A549 (cell line): Measurements from ENCODE around the gene ZFPM1. TPM values are rescaled to one million over a fixed set of nuclear protein-coding genes. Genes with fewer than 3 reads are reported as not detected.

ENCODE experiments used
- ATAC-seq, 2 experiments: fragments of 200-7000 bp in 1 of 2; fragments of >200 bp in 1 of 2; cut with Nextera tagmentation in 1 of 2; cut with Tn5 transposase in 1 of 2; 3 replicates each; pipeline versions ENCODE4 v1.8.0 to v1.9.1; 2018 to 2020; ENCODE audit warnings: mild to moderate bottlenecking in 1 of 2, moderate library complexity in 1 of 2
- CTCF ChIA-PET: fragments of 300-600 bp; sonication (Branson Sonifier 250); formaldehyde crosslinking; extraction: SDS; loops from one replicate; lab custom pipeline; 2021; ENCODE audit warnings: antibody characterized with exemption, inconsistent platforms; lab: Yijun Ruan, JAX
- POLR2A ChIA-PET: fragments of 350-600 bp; formaldehyde crosslinking; extraction: SDS; loops from one replicate; lab custom pipeline; 2021; ENCODE audit warnings: antibody characterized with exemption, inconsistent platforms; lab: Yijun Ruan, JAX
- DNase-seq, 2 experiments: peaks; one replicate each; pipeline versions ENCODE4 v3.0.0 to v3.0.0-alpha.2; 2011 to 2016; ENCODE audit warnings: low read depth in 1 of 2, low spot score in 1 of 2
- FAIRE-seq: peaks from 2 replicates; lab custom pipeline; 2011; peaks lifted over from hg19 to GRCh38; lab: Jason Lieb, UNC
- H3K27ac ChIP-seq, 2 experiments: fragments of >200 bp; sonication (Bioruptor Twin); formaldehyde crosslinking; 3 replicates each; pipeline ENCODE4 v1.5.1; 2016 to 2017
- H3K4me1 ChIP-seq: fragments of >200 bp; sonication (Bioruptor Twin); formaldehyde crosslinking; 3 replicates; pipeline ENCODE4 v1.6.1; 2016
- H3K4me2 ChIP-seq: fragments of >200 bp; sonication (Bioruptor Twin); formaldehyde crosslinking; 3 replicates; pipeline ENCODE4 v1.6.1; 2016
- H3K4me3 ChIP-seq: fragments of >200 bp; sonication (Bioruptor Twin); formaldehyde crosslinking; 3 replicates; pipeline ENCODE4 v1.5.1; 2016
- H3K9me3 ChIP-seq: fragments of >200 bp; sonication (Bioruptor Twin); formaldehyde crosslinking; 3 replicates; pipeline ENCODE4 v1.6.1; 2016
- BHLHE40 ChIP-seq: IDR thresholded peaks from 2 replicates; pipeline ENCODE4 v1.6.1; 2012; ENCODE audit warnings: low read depth, low read length, inconsistent platforms
- CBX8 ChIP-seq: fragments of 200-600 bp; sonication (generic); IDR thresholded peaks from 2 replicates; pipeline ENCODE4 v1.6.1; 2016
- ELK1 ChIP-seq: fragments of 150-350 bp; IDR thresholded peaks from 2 replicates; pipeline ENCODE4 v1.6.1; 2014; ENCODE audit warnings: low read depth, mild to moderate bottlenecking, low read length
- ESRRA ChIP-seq: fragments of 150-350 bp; IDR thresholded peaks from 2 replicates; pipeline ENCODE4 v1.6.1; 2014; ENCODE audit warnings: mild to moderate bottlenecking, low read length, borderline replicate concordance
- FOSB ChIP-seq: fragments of 250-450 bp; sonication (Bioruptor Pico); IDR thresholded peaks from 2 replicates; pipeline ENCODE4 v1.5.0; 2020; ENCODE audit warnings: mild to moderate bottlenecking, moderate library complexity
- FOSL2 ChIP-seq, 2 experiments: fragments of 450-650 bp in 1 of 2; fragments of >200 bp in 1 of 2; sonication (Bioruptor Twin) in 1 of 2; formaldehyde crosslinking; IDR thresholded peaks; 2 replicates each; pipeline versions ENCODE4 v1.5.0 to v1.6.1; 2016 to 2020; ENCODE audit warnings: mild to moderate bottlenecking in 1 of 2, moderate library complexity in 1 of 2
- GATA3 ChIP-seq: IDR thresholded peaks from 2 replicates; pipeline ENCODE4 v1.6.1; 2012; ENCODE audit warnings: borderline replicate concordance
- HDAC2 ChIP-seq: fragments of 200-600 bp; sonication (generic); IDR thresholded peaks from 2 replicates; pipeline ENCODE4 v1.6.1; 2016
- HOXA7 ChIP-seq: fragments of 250-450 bp; sonication (Bioruptor Pico); IDR thresholded peaks from 2 replicates; pipeline ENCODE4 v1.5.0; 2020; ENCODE audit warnings: mild to moderate bottlenecking, moderate library complexity
- HOXB13 ChIP-seq: fragments of 250-450 bp; sonication (Bioruptor Pico); IDR thresholded peaks from 2 replicates; pipeline ENCODE4 v1.5.0; 2020; ENCODE audit warnings: low read depth, mild to moderate bottlenecking, moderate library complexity
- HOXB5 ChIP-seq: fragments of 250-450 bp; sonication (Bioruptor Pico); IDR thresholded peaks from 2 replicates; pipeline ENCODE4 v1.5.0; 2020; ENCODE audit warnings: mild to moderate bottlenecking, moderate library complexity
- JUN ChIP-seq, 2 experiments: fragments of >200 bp; sonication (Bioruptor Twin); formaldehyde crosslinking; IDR thresholded peaks; 2 replicates in 1 of 2; 3 replicates in 1 of 2; pipeline ENCODE4 v1.6.1; 2016 to 2017
- JUNB ChIP-seq: fragments of >200 bp; sonication (Bioruptor Twin); formaldehyde crosslinking; IDR thresholded peaks from 2 replicates; pipeline ENCODE4 v1.6.1; 2016
- KDM1A ChIP-seq: fragments of 200-600 bp; sonication (generic); IDR thresholded peaks from 2 replicates; pipeline ENCODE4 v1.6.1; 2016; ENCODE audit warnings: low read depth, mild to moderate bottlenecking
- MAZ ChIP-seq: fragments of 150-350 bp; IDR thresholded peaks from 2 replicates; pipeline ENCODE4 v1.6.1; 2014; ENCODE audit warnings: antibody characterized with exemption, low read depth, low read length, borderline replicate concordance
- NFE2L2 ChIP-seq: fragments of 150-350 bp; conservative IDR thresholded peaks from 2 replicates; pipeline ENCODE4 v1.6.1; 2014; ENCODE audit warnings: low read length
- NPAS2 ChIP-seq: fragments of 250-450 bp; sonication (Bioruptor Pico); IDR thresholded peaks from 2 replicates; pipeline ENCODE4 v1.8.0; 2022; ENCODE audit warnings: mild to moderate bottlenecking, moderate library complexity, borderline replicate concordance
- NR3C1 ChIP-seq: fragments of >200 bp; sonication (Bioruptor Twin); formaldehyde crosslinking; IDR thresholded peaks from 3 replicates; pipeline ENCODE4 v1.6.1; 2017
- PHF8 ChIP-seq: fragments of 200-600 bp; sonication (generic); IDR thresholded peaks from 2 replicates; pipeline ENCODE4 v1.6.1; 2016; ENCODE audit warnings: low read depth, mild to moderate bottlenecking, antibody characterized with exemption, moderate library complexity, borderline replicate concordance
- RAD21 ChIP-seq, 2 experiments: fragments of >200 bp in 1 of 2; sonication (Bioruptor Twin) in 1 of 2; formaldehyde crosslinking in 1 of 2; IDR thresholded peaks in 1 of 2; conservative IDR thresholded peaks in 1 of 2; 2 replicates in 1 of 2; 3 replicates in 1 of 2; pipeline ENCODE4 v1.6.1; 2012 to 2018; ENCODE audit warnings: inconsistent platforms in 1 of 2
- RARB ChIP-seq: fragments of 250-450 bp; sonication (Bioruptor Pico); IDR thresholded peaks from 2 replicates; pipeline ENCODE4 v1.8.0; 2021; ENCODE audit warnings: mild to moderate bottlenecking, moderate library complexity
- RFX5 ChIP-seq: fragments of 450-650 bp; IDR thresholded peaks from 2 replicates; pipeline ENCODE4 v1.7.1; 2014; ENCODE audit warnings: antibody characterized with exemption, mild to moderate bottlenecking, moderate library complexity
- SREBF2 ChIP-seq: fragments of 450-650 bp; IDR thresholded peaks from 2 replicates; pipeline ENCODE4 v1.6.1; 2014; ENCODE audit warnings: mild to moderate bottlenecking, moderate library complexity
- USF2 ChIP-seq: fragments of 450-650 bp; IDR thresholded peaks from 2 replicates; pipeline ENCODE4 v1.6.1; 2014; ENCODE audit warnings: antibody characterized with exemption
- ZFP36 ChIP-seq: fragments of 450-650 bp; IDR thresholded peaks from 2 replicates; pipeline ENCODE4 v1.6.1; 2014; ENCODE audit warnings: borderline replicate concordance; ENCODE audit not compliant: partially characterized antibody
- ZNF302 ChIP-seq: fragments of 250-450 bp; sonication (Bioruptor Pico); IDR thresholded peaks from 2 replicates; pipeline ENCODE4 v1.9.0; 2021; ENCODE audit warnings: inconsistent platforms, mild to moderate bottlenecking, moderate library complexity
- WGBS: methylation state at CpG from one replicate; pipeline ENCODE4 v1.1.6; 2017; ENCODE audit errors: missing lambda C conversion rate; 5-methylcytosine and 5-hydroxymethylcytosine counted together
- polyA plus RNA-seq, 4 experiments: library from polyadenylated mRNA; depleted of rRNA in 3 of 4; stranded (reverse); fragments of >200 nt; fragmentation: RNase III in 1 of 4; extraction: RNeasy Plus Mini Kit Qiagen cat#74134 plus additional on column Dnase treatment in 1 of 4; gene quantifications; 2 replicates in 3 of 4; 3 replicates in 1 of 4; pipeline ENCODE4 v1.2.3, GENCODE V29; 2011 to 2017
- TF ChIP-seq, protein P1 (sequence below): IDR thresholded peaks from 2 replicates; pipeline ENCODE4 v1.6.1; 2012; ENCODE audit warnings: low read depth, borderline replicate concordance

The ZFPM1 gene
- polyA plus RNA-seq, 2 of the 4 experiments (the other 2 are of a cell fraction), result 0.36 to 2.5 TPM

GRCh38 chr16:88476203-88476602, 23.1 kb downstream of the ZFPM1 start:
- 90% methylated on average over 3 of the region's 14 CpGs for WGBS
- CTCF ChIA-PET, result interaction anchor here (0.6 kb wide), 1 partner anchor 505 kb away, joined by 3 read pairs; no protein-coding TSS in a partner anchor
- H3K9me3 ChIP-seq, result no peaks in the 10 kb centered on the region
- H3K4me3 ChIP-seq, result no peak overlapping the region
- no peak for ATAC-seq
- H3K4me1 ChIP-seq, result no peaks in the 10 kb centered on the region
- no peak overlapping the region for H3K27ac ChIP-seq
- DNase-seq, result no peak
- no peak for FAIRE-seq
- no peak overlapping the region for H3K4me2 ChIP-seq
- POLR2A ChIA-PET, result no interaction called here
- no peak for TF ChIP-seq RARB (CRISPR knock-in tag)
- TF ChIP-seq HOXB5 (CRISPR knock-in tag), result no peak
- TF ChIP-seq NPAS2 (CRISPR knock-in tag), result no peak
- TF ChIP-seq KDM1A, result no peak
- no peak for TF ChIP-seq RAD21 (conservative IDR thresholded peaks at IDR 0.05 in 1 of 2, IDR thresholded peaks at IDR 0.05 in 1 of 2)

- no peaks in the 10 kb centered on the region for H3K9me3 ChIP-seq
- CTCF ChIA-PET, result interaction anchor here (0.6 to 0.9 kb wide), 2 partner anchors 20 to 506 kb away, joined by 3 read pairs; no protein-coding TSS in a partner anchor
- no peaks in the 10 kb centered on the region for H3K4me1 ChIP-seq
- TF ChIP-seq GATA3 (no peak), SREBF2 (no peak), BHLHE40 (no peak), FOSL2 (IDR thresholded peaks at IDR 0.05) (no peak), FOSL2 (CRISPR knock-in tag; IDR thresholded peaks at IDR 0.05) (no peak), HDAC2 (no peak), ZFP36 (no peak), HOXB13 (CRISPR knock-in tag) (no peak), ZNF302 (CRISPR knock-in tag) (no peak), RFX5 (no peak), JUNB (no peak)
- TF ChIP-seq, all 56 proteins: peak for 0
- no peak for ATAC-seq
- H3K27ac ChIP-seq, result no peak overlapping the region
- FAIRE-seq, result no peak
- POLR2A ChIA-PET, result no interaction called here
- 90% methylated on average over 26 of the region's 26 CpGs for WGBS
- DNase-seq, result no peak
- no peak overlapping the region for H3K4me2 ChIP-seq
- H3K4me3 ChIP-seq, result no peak overlapping the region
These were observed 23.8 kb downstream of the ZFPM1 start for GRCh38 chr16:88476817-88477397.

- Histone ChIP-seq H3K9me3 (no peaks in the 10 kb centered on the region), H3K27ac (no peak overlapping the region), H3K4me3 (no peak overlapping the region), H3K4me2 (no peak overlapping the region)
- ChIA-PET POLR2A (no interaction called here), CTCF (interaction anchor here (0.9 kb wide), 1 partner anchor 21 kb away, joined by 3 read pairs; no protein-coding TSS in a partner anchor)
- FAIRE-seq (no peak), ATAC-seq (no peak)
- no peak for TF ChIP-seq ELK1
- no peak for TF ChIP-seq ESRRA
- TF ChIP-seq, protein P1, sequence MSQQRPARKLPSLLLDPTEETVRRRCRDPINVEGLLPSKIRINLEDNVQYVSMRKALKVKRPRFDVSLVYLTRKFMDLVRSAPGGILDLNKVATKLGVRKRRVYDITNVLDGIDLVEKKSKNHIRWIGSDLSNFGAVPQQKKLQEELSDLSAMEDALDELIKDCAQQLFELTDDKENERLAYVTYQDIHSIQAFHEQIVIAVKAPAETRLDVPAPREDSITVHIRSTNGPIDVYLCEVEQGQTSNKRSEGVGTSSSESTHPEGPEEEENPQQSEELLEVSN, result no peak
- TF ChIP-seq BHLHE40, result no peak
- no peak for TF ChIP-seq HOXB13 (CRISPR knock-in tag)
- TF ChIP-seq ZFP36, result no peak
- no peak for TF ChIP-seq MAZ
- no peak for TF ChIP-seq GATA3
- no peak for TF ChIP-seq USF2
- no peak for TF ChIP-seq JUN (IDR thresholded peaks at IDR 0.05)
- TF ChIP-seq NFE2L2, result no peak
- no peak for TF ChIP-seq CBX8
- TF ChIP-seq FOSB (CRISPR knock-in tag), result no peak
- TF ChIP-seq SREBF2, result no peak
- no peak for TF ChIP-seq PHF8
- TF ChIP-seq NR3C1, result no peak
- no peak for TF ChIP-seq HOXA7
- TF ChIP-seq KDM1A, result no peak
- TF ChIP-seq, all 56 proteins: peak for 0
- no peaks in the 10 kb centered on the region for H3K4me1 ChIP-seq
- DNase-seq, result no peak
- WGBS, result 82% methylated on average over 24 of the region's 27 CpGs
These were observed 24.8 kb downstream of the ZFPM1 start for GRCh38 chr16:88477631-88478519.
